ENCODE measurements around the gene PYGO1.
A peak's percentile ranks its signal among the peaks of the same experiment; 100 is the strongest.
"Not testable (repeated sequence)": the region's sequence is repeated elsewhere in the genome, so short reads cannot be mapped to it uniquely, and the experiment has no call there.

Gene PYGO1

GRCh38 chr15:55515491-55515890 lies 72.7 kb downstream of the PYGO1 start:
- POLR2A ChIA-PET, result no interaction called here
- Histone ChIP-seq H3K27me3 (replicated peaks in 2 of 5; ENCODE audit: control insufficient read depth in 4 of 5, insufficient read depth in 5 of 5, low read length in 4 of 5) (no peaks in the 10 kb centered on the region), H3K9me3 (ENCODE audit: control extremely low read depth in 1 of 5, control insufficient read depth in 4 of 5, insufficient read depth in 2 of 5, low read depth in 1 of 5, low read length in 4 of 5) (no peaks in the 10 kb centered on the region), H3K27ac (ENCODE audit: insufficient read depth in 1 of 2, low read depth in 1 of 2, low read length in 2 of 2, poor library complexity in 1 of 2, severe bottlenecking in 2 of 2) (no peak overlapping the region), H3K36me3 (ENCODE audit: control insufficient read depth in 4 of 4, insufficient read depth in 4 of 4, low read length in 3 of 4) (no peaks in the 10 kb centered on the region), H3K4me1 (ENCODE audit: control extremely low read depth in 1 of 4, control insufficient read depth in 4 of 4, insufficient read depth in 4 of 4, low read length in 3 of 4) (no peaks in the 10 kb centered on the region), H3K4me3 (ENCODE audit: control insufficient read depth in 1 of 7, extremely low read depth in 1 of 7, insufficient read depth in 4 of 7, low read depth in 2 of 7, low read length in 6 of 7) (no peak overlapping the region)
- CTCF ChIA-PET, result interaction anchor here (0.6 to 4.7 kb wide), 3 partner anchors 11 to 228 kb away, joined by 3 to 23 read pairs (median 3); no protein-coding TSS in a partner anchor
- DNase-seq, result no peak
- 93% methylated on average over 4 of the region's 4 CpGs for WGBS (ENCODE audit: insufficient coverage)

DNA sequence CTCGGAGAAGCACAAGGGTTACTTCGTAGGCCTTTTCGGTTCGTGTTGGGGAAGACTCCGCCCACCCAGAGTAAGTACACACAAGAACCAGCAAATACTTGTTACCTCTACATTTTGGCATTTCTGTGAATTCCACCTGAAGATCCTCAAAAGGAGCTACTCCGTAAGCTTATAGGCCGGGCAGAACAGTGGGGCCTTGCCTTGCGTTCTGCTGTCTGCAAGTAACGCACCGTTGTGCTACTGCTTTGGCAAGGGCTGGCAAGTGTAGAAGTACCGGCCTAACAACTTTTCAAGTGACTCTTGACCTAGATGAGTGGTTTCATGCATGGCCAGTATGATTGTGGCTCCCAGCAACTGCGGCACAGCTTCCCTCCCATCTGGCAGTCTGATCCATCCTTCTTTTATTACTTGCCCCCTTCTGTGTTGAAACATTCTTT lies 73.7 kb downstream of the PYGO1 start:
- H3K4me3 ChIP-seq (ENCODE audit: control insufficient read depth in 1 of 7, extremely low read depth in 1 of 7, insufficient read depth in 4 of 7, low read depth in 2 of 7, low read length in 6 of 7), result no peak overlapping the region
- 96% methylated on average over 10 of the region's 12 CpGs for WGBS (ENCODE audit: insufficient coverage)
- no peaks in the 10 kb centered on the region for H3K27me3 ChIP-seq (replicated peaks in 2 of 5; ENCODE audit: control insufficient read depth in 4 of 5, insufficient read depth in 5 of 5, low read length in 4 of 5)
- H3K27ac ChIP-seq (ENCODE audit: insufficient read depth in 1 of 2, low read depth in 1 of 2, low read length in 2 of 2, poor library complexity in 1 of 2, severe bottlenecking in 2 of 2), result no peak overlapping the region
- H3K36me3 ChIP-seq (ENCODE audit: control insufficient read depth in 4 of 4, insufficient read depth in 4 of 4, low read length in 3 of 4), result no peaks in the 10 kb centered on the region
- H3K9me3 ChIP-seq (ENCODE audit: control extremely low read depth in 1 of 5, control insufficient read depth in 4 of 5, insufficient read depth in 2 of 5, low read depth in 1 of 5, low read length in 4 of 5), result no peaks in the 10 kb centered on the region
- no peak for DNase-seq
- CTCF ChIA-PET, result interaction anchor here (1.2 to 4.7 kb wide), 5 partner anchors 9 to 132 kb away, joined by 3 to 23 read pairs (median 4); no protein-coding TSS in a partner anchor
- POLR2A ChIA-PET, result no interaction called here
- H3K4me1 ChIP-seq (ENCODE audit: control extremely low read depth in 1 of 4, control insufficient read depth in 4 of 4, insufficient read depth in 4 of 4, low read length in 3 of 4), result no peaks in the 10 kb centered on the region

- CTCF ChIA-PET, result interaction anchor here (1.2 to 4.7 kb wide), 5 partner anchors 10 to 132 kb away, joined by 3 to 23 read pairs (median 4); no protein-coding TSS in a partner anchor
- POLR2A ChIA-PET, result not testable (repeated sequence)
- DNase-seq, result peak; percentile 32 to 71 (median 64)
These were observed 74.3 kb downstream of the PYGO1 start for GRCh38 chr15:55513621-55514413.

GRCh38 chr15:55513152-55513551 lies 75.0 kb downstream of the PYGO1 start:
- H3K27ac ChIP-seq (ENCODE audit: insufficient read depth in 1 of 2, low read depth in 1 of 2, low read length in 2 of 2, poor library complexity in 1 of 2, severe bottlenecking in 2 of 2), result no peak overlapping the region
- H3K36me3 ChIP-seq (ENCODE audit: control insufficient read depth in 4 of 4, insufficient read depth in 4 of 4, low read length in 3 of 4), result no peaks in the 10 kb centered on the region
- 86% methylated on average over 9 of the region's 11 CpGs for WGBS (ENCODE audit: insufficient coverage)
- H3K4me3 ChIP-seq (ENCODE audit: control insufficient read depth in 1 of 7, extremely low read depth in 1 of 7, insufficient read depth in 4 of 7, low read depth in 2 of 7, low read length in 6 of 7), result no peak overlapping the region
- no peaks in the 10 kb centered on the region for H3K4me1 ChIP-seq (ENCODE audit: control extremely low read depth in 1 of 4, control insufficient read depth in 4 of 4, insufficient read depth in 4 of 4, low read length in 3 of 4)
- H3K27me3 ChIP-seq (replicated peaks in 2 of 5; ENCODE audit: control insufficient read depth in 4 of 5, insufficient read depth in 5 of 5, low read length in 4 of 5), result no peaks in the 10 kb centered on the region
- no peaks in the 10 kb centered on the region for H3K9me3 ChIP-seq (ENCODE audit: control extremely low read depth in 1 of 5, control insufficient read depth in 4 of 5, insufficient read depth in 2 of 5, low read depth in 1 of 5, low read length in 4 of 5)
- no peak for DNase-seq
- ChIA-PET POLR2A (no interaction called here), CTCF (interaction anchor here (1.3 to 4.7 kb wide), 2 partner anchors 13 to 56 kb away, joined by 5 to 23 read pairs; no protein-coding TSS in a partner anchor)

More at GRCh38 chr15:55513621-55514413, 74.3 kb downstream of the PYGO1 start:
- not testable (repeated sequence) for H3K4me3 ChIP-seq (ENCODE audit: control insufficient read depth in 1 of 7, extremely low read depth in 1 of 7, insufficient read depth in 4 of 7, low read depth in 2 of 7, low read length in 6 of 7); H3K27me3 ChIP-seq (replicated peaks in 2 of 5; ENCODE audit: control insufficient read depth in 4 of 5, insufficient read depth in 5 of 5, low read length in 4 of 5); H3K4me1 ChIP-seq (ENCODE audit: control extremely low read depth in 1 of 4, control insufficient read depth in 4 of 4, insufficient read depth in 4 of 4, low read length in 3 of 4); H3K27ac ChIP-seq (ENCODE audit: insufficient read depth in 1 of 2, low read depth in 1 of 2, low read length in 2 of 2, poor library complexity in 1 of 2, severe bottlenecking in 2 of 2); H3K36me3 ChIP-seq (ENCODE audit: control insufficient read depth in 4 of 4, insufficient read depth in 4 of 4, low read length in 3 of 4); H3K9me3 ChIP-seq (ENCODE audit: control extremely low read depth in 1 of 5, control insufficient read depth in 4 of 5, insufficient read depth in 2 of 5, low read depth in 1 of 5, low read length in 4 of 5)
- 84% methylated on average over 23 of the region's 29 CpGs for WGBS (ENCODE audit: insufficient coverage)

DNA sequence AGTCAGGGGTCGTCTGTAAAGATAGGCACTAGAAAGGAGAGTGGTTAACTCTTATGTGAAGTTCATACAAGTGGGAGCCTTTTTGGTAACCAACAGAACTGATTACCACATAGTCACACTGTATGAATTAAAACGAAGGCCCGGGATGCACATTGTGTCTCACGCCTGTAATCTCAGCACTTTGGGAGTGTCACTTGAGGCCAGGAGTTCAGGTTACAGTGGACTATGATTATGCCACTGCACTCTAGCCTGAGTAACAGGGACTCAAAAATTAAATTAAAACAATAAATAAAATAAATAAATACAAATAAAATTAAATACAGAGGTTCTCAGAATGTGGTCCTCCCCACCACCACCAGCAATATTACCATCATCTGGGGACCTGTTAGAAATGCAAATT lies 80.6 kb downstream of the PYGO1 start:
- no peaks in the 10 kb centered on the region for H3K9me3 ChIP-seq (ENCODE audit: control extremely low read depth in 1 of 5, control insufficient read depth in 4 of 5, insufficient read depth in 2 of 5, low read depth in 1 of 5, low read length in 4 of 5)
- no peak overlapping the region for H3K27ac ChIP-seq (ENCODE audit: insufficient read depth in 1 of 2, low read depth in 1 of 2, low read length in 2 of 2, poor library complexity in 1 of 2, severe bottlenecking in 2 of 2)
- ChIA-PET CTCF (interaction anchor here (0.9 kb wide), 1 partner anchor 134 kb away, joined by 3 read pairs; no protein-coding TSS in a partner anchor), POLR2A (no interaction called here)
- DNase-seq, result no peak
- no peak overlapping the region for H3K4me3 ChIP-seq (ENCODE audit: control insufficient read depth in 1 of 7, extremely low read depth in 1 of 7, insufficient read depth in 4 of 7, low read depth in 2 of 7, low read length in 6 of 7)
- H3K36me3 ChIP-seq (ENCODE audit: control insufficient read depth in 4 of 4, insufficient read depth in 4 of 4, low read length in 3 of 4), result no peaks in the 10 kb centered on the region
- H3K4me1 ChIP-seq (ENCODE audit: control extremely low read depth in 1 of 4, control insufficient read depth in 4 of 4, insufficient read depth in 4 of 4, low read length in 3 of 4), result no peaks in the 10 kb centered on the region
- WGBS (ENCODE audit: insufficient coverage), result no CpG with 5 or more reads among the region's 4 CpGs
- H3K27me3 ChIP-seq (replicated peaks in 2 of 5; ENCODE audit: control insufficient read depth in 4 of 5, insufficient read depth in 5 of 5, low read length in 4 of 5), result no peaks in the 10 kb centered on the region

DNA sequence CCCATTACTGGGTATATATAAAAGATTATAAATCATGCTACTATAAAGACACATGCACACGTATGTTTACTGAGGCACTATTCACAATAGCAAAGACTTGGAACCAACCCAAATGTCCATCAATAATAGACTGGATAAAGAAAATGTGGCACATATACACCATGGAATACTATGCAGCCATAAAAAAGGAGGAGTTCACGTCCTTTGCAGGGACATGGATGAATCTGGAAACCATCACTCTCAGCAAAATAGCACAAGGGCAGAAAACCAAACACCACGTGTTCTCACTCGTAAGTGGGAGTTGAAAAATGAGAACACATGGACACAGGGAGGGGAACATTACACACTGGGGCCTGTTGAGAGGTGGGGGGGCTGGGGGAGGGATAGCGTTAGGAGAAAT lies 82.7 kb downstream of the PYGO1 start:
- WGBS (ENCODE audit: insufficient coverage), result 100% methylated on average over 1 of the region's 5 CpGs
- POLR2A ChIA-PET; H3K4me3 ChIP-seq (ENCODE audit: control insufficient read depth in 1 of 7, extremely low read depth in 1 of 7, insufficient read depth in 4 of 7, low read depth in 2 of 7, low read length in 6 of 7); H3K27me3 ChIP-seq (replicated peaks in 2 of 5; ENCODE audit: control insufficient read depth in 4 of 5, insufficient read depth in 5 of 5, low read length in 4 of 5); DNase-seq; H3K27ac ChIP-seq (ENCODE audit: insufficient read depth in 1 of 2, low read depth in 1 of 2, low read length in 2 of 2, poor library complexity in 1 of 2, severe bottlenecking in 2 of 2); CTCF ChIA-PET; H3K4me1 ChIP-seq (ENCODE audit: control extremely low read depth in 1 of 4, control insufficient read depth in 4 of 4, insufficient read depth in 4 of 4, low read length in 3 of 4); H3K9me3 ChIP-seq (ENCODE audit: control extremely low read depth in 1 of 5, control insufficient read depth in 4 of 5, insufficient read depth in 2 of 5, low read depth in 1 of 5, low read length in 4 of 5); H3K36me3 ChIP-seq (ENCODE audit: control insufficient read depth in 4 of 4, insufficient read depth in 4 of 4, low read length in 3 of 4): not testable (repeated sequence)

- DNase-seq, result no peak
- H3K36me3 ChIP-seq (ENCODE audit: control insufficient read depth in 4 of 4, insufficient read depth in 4 of 4, low read length in 3 of 4), result no peaks in the 10 kb centered on the region
- peak overlapping the region in 1 of 7 experiments; percentile 95 for H3K4me3 ChIP-seq (ENCODE audit: control insufficient read depth in 1 of 7, extremely low read depth in 1 of 7, insufficient read depth in 4 of 7, low read depth in 2 of 7, low read length in 6 of 7)
- no peak overlapping the region for H3K27ac ChIP-seq (ENCODE audit: insufficient read depth in 1 of 2, low read depth in 1 of 2, low read length in 2 of 2, poor library complexity in 1 of 2, severe bottlenecking in 2 of 2)
- no peaks in the 10 kb centered on the region for H3K9me3 ChIP-seq (ENCODE audit: control extremely low read depth in 1 of 5, control insufficient read depth in 4 of 5, insufficient read depth in 2 of 5, low read depth in 1 of 5, low read length in 4 of 5)
- ChIA-PET CTCF (no interaction called here), POLR2A (no interaction called here)
- H3K4me1 ChIP-seq (ENCODE audit: control extremely low read depth in 1 of 4, control insufficient read depth in 4 of 4, insufficient read depth in 4 of 4, low read length in 3 of 4), result peaks cover 4 to 30% (median 15%) of the 10 kb centered on the region in 4 experiments
- no peaks in the 10 kb centered on the region for H3K27me3 ChIP-seq (replicated peaks in 2 of 5; ENCODE audit: control insufficient read depth in 4 of 5, insufficient read depth in 5 of 5, low read length in 4 of 5)
- 95% methylated on average over 7 of the region's 7 CpGs for whole genome bisulfite sequencing (ENCODE audit: insufficient coverage)
These were observed 89.0 kb downstream of the PYGO1 start for GRCh38 chr15:55499151-55499550.
